BLaER1 (cell line): ENCODE results near the gene SLC27A5.
A peak's percentile ranks its signal among the peaks of the same experiment; 100 is the strongest.

Experiments used
- H3K27ac ChIP-seq: shearing (Covaris generic); formaldehyde crosslinking; 2 replicates; pipeline ENCODE4 v1.8.1; 2022
- H3K27me3 ChIP-seq: shearing (Covaris generic); formaldehyde crosslinking; 2 replicates; pipeline ENCODE4 v1.8.1; 2022
- H3K36me3 ChIP-seq: shearing (Covaris generic); formaldehyde crosslinking; 2 replicates; pipeline ENCODE4 v1.8.1; 2022
- H3K4me1 ChIP-seq: shearing (Covaris generic); formaldehyde crosslinking; 2 replicates; pipeline ENCODE4 v1.8.1; 2022
- H3K4me2 ChIP-seq: shearing (Covaris generic); formaldehyde crosslinking; 2 replicates; pipeline ENCODE4 v1.8.1; 2022
- H3K4me3 ChIP-seq: shearing (Covaris generic); formaldehyde crosslinking; 2 replicates; pipeline ENCODE4 v1.8.1; 2022
- H3K9ac ChIP-seq: shearing (Covaris generic); formaldehyde crosslinking; 2 replicates; pipeline ENCODE4 v1.8.1; 2022
- H3K9me3 ChIP-seq: shearing (Covaris generic); formaldehyde crosslinking; 2 replicates; pipeline ENCODE4 v1.8.1; 2022
- H4K20me1 ChIP-seq: shearing (Covaris generic); formaldehyde crosslinking; 2 replicates; pipeline ENCODE4 v1.8.1; 2022
- Cebpa-rat ChIP-seq: shearing (Covaris generic); IDR thresholded peaks from 2 replicates; pipeline ENCODE4 v1.8.1; 2022

SLC27A5 gene

GRCh38 chr19:58522709-58523108 is 10.9 kb upstream of the SLC27A5 start:
- H3K9me3 ChIP-seq: no peaks in the 10 kb centered on the region
- no peak for TF ChIP-seq Cebpa-rat
- no peaks in the 10 kb centered on the region for H3K27me3 ChIP-seq
- no peaks in the 10 kb centered on the region for H3K36me3 ChIP-seq
- no peak overlapping the region for H3K4me3 ChIP-seq
- H3K27ac ChIP-seq: no peak overlapping the region
- peaks cover 10% of the 10 kb centered on the region for H4K20me1 ChIP-seq
- H3K4me1 ChIP-seq: peaks cover 17% of the 10 kb centered on the region
- no peak overlapping the region for H3K9ac ChIP-seq
- H3K4me2 ChIP-seq: no peak overlapping the region

GRCh38 chr19:58521651-58522050 is 9.9 kb upstream of the SLC27A5 start:
- Histone ChIP-seq H4K20me1 (peaks cover 18% of the 10 kb centered on the region), H3K27me3 (no peaks in the 10 kb centered on the region), H3K4me3 (no peak overlapping the region), H3K9ac (no peak overlapping the region), H3K4me1 (peaks cover 22% of the 10 kb centered on the region), H3K36me3 (peaks cover 9% of the 10 kb centered on the region), H3K9me3 (no peaks in the 10 kb centered on the region), H3K4me2 (no peak overlapping the region), H3K27ac (no peak overlapping the region)
- no peak for TF ChIP-seq Cebpa-rat

- no peak for TF ChIP-seq Cebpa-rat
- peak overlapping the region; percentile 96 for H3K27ac ChIP-seq
Observed at GRCh38 chr19:58520257-58520599, 8.4 kb upstream of the SLC27A5 start.

GRCh38 chr19:58519355-58520256 is 7.8 kb upstream of the SLC27A5 start, which contains the start of gene ZBTB45:
Gene ZBTB45 (minus strand): TSS chr19:58519810. CDS start chr19:58517673, 2,137 bp downstream.
- Histone ChIP-seq H4K20me1 (peaks cover 28% of the 10 kb centered on the region), H3K36me3 (peaks cover 23% of the 10 kb centered on the region), H3K4me1 (peaks cover 40% of the 10 kb centered on the region), H3K4me3 (peak within 1 kb of the TSS; percentile 86), H3K9ac (peak within 1 kb of the TSS; percentile 93), H3K27ac (peak within 1 kb of the TSS; percentile 96), H3K27me3 (no peaks in the 10 kb centered on the region), H3K4me2 (peak within 1 kb of the TSS; percentile 97), H3K9me3 (no peaks in the 10 kb centered on the region)
- TF ChIP-seq Cebpa-rat: no peak

More at GRCh38 chr19:58520257-58520599, 8.4 kb upstream of the SLC27A5 start:
- Histone ChIP-seq H3K27me3 (no peaks in the 10 kb centered on the region), H3K36me3 (peaks cover 23% of the 10 kb centered on the region), H3K4me3 (peak overlapping the region; percentile 86), H3K9me3 (no peaks in the 10 kb centered on the region), H3K9ac (peak overlapping the region; percentile 93), H4K20me1 (peaks cover 28% of the 10 kb centered on the region), H3K4me1 (peaks cover 34% of the 10 kb centered on the region), H3K4me2 (peak overlapping the region; percentile 97)

- no peak for TF ChIP-seq Cebpa-rat
- peaks cover 44% of the 10 kb centered on the region for H3K4me1 ChIP-seq
- H3K36me3 ChIP-seq: peaks cover 23% of the 10 kb centered on the region
- peaks cover 28% of the 10 kb centered on the region for H4K20me1 ChIP-seq
- H3K4me3 ChIP-seq: peak overlapping the region; percentile 86
- no peaks in the 10 kb centered on the region for H3K9me3 ChIP-seq
- peak overlapping the region; percentile 97 for H3K4me2 ChIP-seq
- peak overlapping the region; percentile 96 for H3K27ac ChIP-seq
- peak overlapping the region; percentile 93 for H3K9ac ChIP-seq
- H3K27me3 ChIP-seq: no peaks in the 10 kb centered on the region
Observed at GRCh38 chr19:58519087-58519354, 7.2 kb upstream of the SLC27A5 start.

GRCh38 chr19:58518256-58519086 is 6.7 kb upstream of the SLC27A5 start:
- H3K36me3 ChIP-seq: peaks cover 25% of the 10 kb centered on the region
- peak overlapping the region; percentile 86 for H3K4me3 ChIP-seq
- H3K27ac ChIP-seq: peak overlapping the region; percentile 96
- H3K27me3 ChIP-seq: no peaks in the 10 kb centered on the region
- H3K4me2 ChIP-seq: peak overlapping the region; percentile 97
- no peak for TF ChIP-seq Cebpa-rat
- peaks cover 47% of the 10 kb centered on the region for H3K4me1 ChIP-seq
- H3K9ac ChIP-seq: peak overlapping the region; percentile 93
- H3K9me3 ChIP-seq: no peaks in the 10 kb centered on the region
- H4K20me1 ChIP-seq: peaks cover 28% of the 10 kb centered on the region

GRCh38 chr19:58516964-58517833 is 5.4 kb upstream of the SLC27A5 start:
- H3K27ac ChIP-seq: no peak overlapping the region
- peak overlapping the region; percentile 34 for H3K4me2 ChIP-seq
- no peak overlapping the region for H3K9ac ChIP-seq
- H3K4me3 ChIP-seq: no peak overlapping the region
- peaks cover 30% of the 10 kb centered on the region for H3K36me3 ChIP-seq
- peaks cover 28% of the 10 kb centered on the region for H4K20me1 ChIP-seq
- peaks cover 52% of the 10 kb centered on the region for H3K4me1 ChIP-seq
- no peaks in the 10 kb centered on the region for H3K27me3 ChIP-seq
- no peak for TF ChIP-seq Cebpa-rat
- no peaks in the 10 kb centered on the region for H3K9me3 ChIP-seq

- Histone ChIP-seq H3K9me3 (no peaks in the 10 kb centered on the region), H3K4me2 (peak overlapping the region; percentile 95; the same call in 1 of the 2 replicates), H3K27ac (peak overlapping the region; percentile 35; the same call in 1 of the 2 replicates), H3K27me3 (no peaks in the 10 kb centered on the region), H3K36me3 (peaks cover 30% of the 10 kb centered on the region), H4K20me1 (peaks cover 28% of the 10 kb centered on the region), H3K9ac (peak overlapping the region; percentile 57; the same call in 1 of the 2 replicates), H3K4me1 (peaks cover 52% of the 10 kb centered on the region), H3K4me3 (no peak overlapping the region)
- TF ChIP-seq Cebpa-rat: no peak
Observed at GRCh38 chr19:58516246-58516836, 4.5 kb upstream of the SLC27A5 start.

- Histone ChIP-seq H3K4me2 (peak overlapping the region; percentile 95), H3K4me1 (peaks cover 53% of the 10 kb centered on the region), H3K9ac (peak overlapping the region; percentile 57; the same call in 1 of the 2 replicates), H3K9me3 (no peaks in the 10 kb centered on the region), H3K36me3 (peaks cover 30% of the 10 kb centered on the region), H3K27ac (peak overlapping the region; percentile 35; the same call in 1 of the 2 replicates), H3K4me3 (peak overlapping the region; percentile 67; the same call in 1 of the 2 replicates), H4K20me1 (peaks cover 28% of the 10 kb centered on the region), H3K27me3 (no peaks in the 10 kb centered on the region)
- TF ChIP-seq Cebpa-rat: no peak
Observed at GRCh38 chr19:58515259-58515658, 3.5 kb upstream of the SLC27A5 start.
